Measurements from ENCODE around the gene ARNT2. TPM values are rescaled to one million over a fixed set of nuclear protein-coding genes. Genes with fewer than 3 reads are reported as not detected.

Gene ARNT2
- polyA plus RNA-seq, 12 donors = 6.5 to 11.3 (median 7.2) TPM; not detected in 1

GRCh38 chr15:80573606-80574005 is 169.4 kb downstream of the ARNT2 start:
- DNase-seq = no peak

DNA sequence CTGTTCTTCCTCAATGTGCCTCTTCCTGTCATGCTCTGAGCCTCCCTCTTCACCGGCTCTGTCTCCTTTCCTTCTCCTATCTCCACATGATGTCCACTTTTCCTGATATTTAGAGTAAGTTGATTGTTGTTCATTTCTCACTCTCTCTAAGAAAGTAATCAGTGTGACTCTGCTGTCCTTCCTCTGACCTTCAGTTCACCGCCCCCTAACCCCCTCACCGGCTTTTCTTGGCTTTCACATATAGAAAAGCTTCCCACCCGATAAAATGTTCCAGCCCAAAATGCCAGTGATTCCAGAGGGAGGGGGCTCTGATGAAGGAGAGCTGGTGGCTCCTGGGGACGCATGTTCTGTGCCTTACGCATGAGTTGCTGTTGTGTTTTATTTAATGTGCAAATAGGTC is 170.4 kb downstream of the ARNT2 start:
- DNase-seq = no peak

DNA sequence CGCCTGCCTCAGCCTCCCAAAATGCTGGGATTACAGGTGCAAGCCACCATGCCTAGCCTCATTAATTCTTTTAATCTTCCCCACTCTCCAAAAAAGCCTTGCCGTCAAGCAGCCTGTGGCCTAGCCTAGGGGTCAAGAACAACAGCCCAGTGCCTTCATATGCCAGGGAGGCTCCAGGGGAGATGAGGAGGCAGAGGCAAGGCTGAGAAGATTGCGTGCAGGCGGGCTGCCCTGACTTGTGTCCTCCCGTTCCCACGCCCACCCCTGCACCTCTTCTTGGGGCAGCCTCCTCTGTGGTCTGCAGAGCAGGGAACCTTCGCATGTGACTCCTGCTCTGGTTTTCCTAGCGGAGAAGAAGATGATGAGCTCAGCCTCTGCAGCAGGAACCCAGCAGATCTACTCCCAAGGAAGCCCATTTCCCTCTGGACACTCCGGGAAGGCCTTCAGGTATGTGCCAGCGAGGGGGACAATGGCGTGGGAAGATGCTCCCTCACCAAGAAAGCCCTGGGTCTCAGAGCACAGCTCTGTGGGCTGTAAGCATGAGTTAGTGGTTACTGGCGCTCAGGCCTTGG is 172.4 kb downstream of the ARNT2 start:
- DNase-seq = no peak

GRCh38 chr15:80577552-80578205 is 173.5 kb downstream of the ARNT2 start:
- no peak for DNase-seq

GRCh38 chr15:80578206-80578595 is 174.0 kb downstream of the ARNT2 start:
- DNase-seq = no peak

GRCh38 chr15:80578871-80579270 is 174.7 kb downstream of the ARNT2 start:
- no peak for DNase-seq

DNA sequence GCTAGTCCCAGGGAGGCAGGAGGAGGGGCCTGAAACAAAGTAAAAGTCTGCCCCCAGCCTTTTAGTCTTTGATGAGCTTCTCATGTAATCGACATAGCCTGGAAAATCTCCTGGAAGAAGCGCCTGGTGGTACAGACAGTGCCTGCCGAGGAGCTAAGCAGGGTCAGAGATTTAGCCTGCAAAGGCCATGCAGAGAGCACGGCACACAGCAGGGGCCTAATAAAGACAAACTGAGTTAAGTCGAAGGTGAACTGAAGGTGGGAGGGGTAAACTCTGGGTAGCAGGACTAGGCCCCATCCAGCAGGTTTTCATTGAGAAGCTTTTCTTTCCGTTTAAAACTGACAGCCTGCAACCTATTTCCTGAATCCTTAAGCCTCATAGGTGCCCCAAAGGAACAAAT is 175.4 kb downstream of the ARNT2 start:
- no peak for DNase-seq

DNA sequence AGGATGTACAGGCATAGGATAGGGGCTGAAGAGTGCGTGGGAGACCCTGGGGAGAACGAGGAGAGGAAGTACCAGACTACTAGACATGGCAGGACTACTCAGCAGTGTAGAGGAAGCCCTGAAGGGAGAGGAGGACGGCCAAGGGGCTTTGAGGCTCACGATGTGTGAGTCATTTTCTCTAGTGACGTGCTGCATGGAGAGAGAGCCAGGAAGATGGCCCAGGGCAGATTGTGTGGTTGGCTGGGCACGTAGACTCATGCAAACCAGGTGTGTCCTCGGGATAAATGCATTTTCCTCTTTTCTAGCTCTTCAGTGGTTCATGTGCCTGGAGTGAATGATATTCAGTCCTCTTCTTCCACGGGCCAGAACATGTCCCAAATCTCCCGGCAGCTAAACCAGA is 175.9 kb downstream of the ARNT2 start:
- DNase-seq = no peak

DNA sequence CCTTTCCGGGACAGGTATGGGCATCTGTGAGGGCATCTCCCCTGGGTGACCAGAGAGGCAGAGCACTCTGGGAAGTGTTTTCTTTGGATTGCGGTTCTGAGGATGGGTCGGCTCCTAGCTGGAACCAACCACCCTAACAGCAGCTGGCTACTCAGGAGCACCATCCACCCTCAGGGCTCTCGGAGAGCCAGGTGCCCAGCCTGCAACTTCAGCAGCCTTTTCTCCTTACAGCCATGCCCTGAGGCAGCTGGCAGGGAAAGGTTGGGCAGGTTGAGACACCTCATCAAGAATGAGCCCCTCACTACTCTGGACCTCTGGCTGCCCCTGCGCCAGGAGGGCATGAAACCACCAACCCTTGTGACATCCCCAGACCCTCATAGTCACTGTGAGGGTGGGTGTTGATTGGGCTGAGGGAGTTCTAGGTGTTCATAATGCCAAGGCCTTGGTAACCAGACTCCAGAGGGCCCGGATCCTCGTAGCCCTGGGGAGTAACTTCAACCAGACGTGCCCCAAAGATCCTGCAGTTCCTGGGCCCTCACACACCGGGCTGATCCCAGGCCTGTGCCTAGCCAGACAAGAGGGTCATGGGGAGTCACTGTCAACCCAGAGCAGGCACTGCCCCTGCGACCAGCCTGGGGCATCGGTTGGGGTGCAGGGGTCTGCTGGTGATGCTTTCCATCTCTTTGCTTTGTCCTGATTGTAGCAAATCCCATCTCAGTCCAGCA is 176.5 kb downstream of the ARNT2 start:
- no peak for DNase-seq

GRCh38 chr15:80581976-80582375 is 177.8 kb downstream of the ARNT2 start:
- no peak for DNase-seq

GRCh38 chr15:80582816-80583423 is 178.7 kb downstream of the ARNT2 start:
- DNase-seq = no peak

- no peak for DNase-seq
These were observed 180.4 kb downstream of the ARNT2 start for GRCh38 chr15:80584561-80584964.

DNA sequence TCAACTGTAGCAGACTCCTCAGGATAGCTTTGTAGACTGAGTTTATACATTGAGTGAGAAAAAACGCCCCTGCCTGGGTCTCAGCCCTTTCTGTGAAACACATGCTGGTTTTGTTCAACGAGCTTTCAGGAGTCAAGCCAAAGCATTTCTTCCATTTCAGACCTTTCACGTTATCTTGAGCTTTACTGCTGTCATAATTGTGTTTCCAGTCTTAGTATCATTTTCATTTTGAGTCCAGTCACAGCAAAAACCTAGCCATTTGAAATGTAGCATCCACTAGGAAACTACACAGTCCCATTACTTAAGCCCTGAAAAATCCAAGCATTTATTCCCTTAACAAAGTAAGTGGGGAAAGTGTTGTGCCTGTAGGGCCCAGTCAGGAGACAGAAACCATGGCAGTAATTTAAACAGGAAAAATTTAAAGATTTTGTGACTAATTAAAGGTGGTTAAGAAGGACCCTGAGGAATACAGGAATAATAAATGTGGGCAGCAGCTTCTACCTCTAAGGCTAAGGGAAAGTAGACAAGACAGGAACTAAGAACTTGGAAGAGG is 180.9 kb downstream of the ARNT2 start:
- DNase-seq = no peak

DNA sequence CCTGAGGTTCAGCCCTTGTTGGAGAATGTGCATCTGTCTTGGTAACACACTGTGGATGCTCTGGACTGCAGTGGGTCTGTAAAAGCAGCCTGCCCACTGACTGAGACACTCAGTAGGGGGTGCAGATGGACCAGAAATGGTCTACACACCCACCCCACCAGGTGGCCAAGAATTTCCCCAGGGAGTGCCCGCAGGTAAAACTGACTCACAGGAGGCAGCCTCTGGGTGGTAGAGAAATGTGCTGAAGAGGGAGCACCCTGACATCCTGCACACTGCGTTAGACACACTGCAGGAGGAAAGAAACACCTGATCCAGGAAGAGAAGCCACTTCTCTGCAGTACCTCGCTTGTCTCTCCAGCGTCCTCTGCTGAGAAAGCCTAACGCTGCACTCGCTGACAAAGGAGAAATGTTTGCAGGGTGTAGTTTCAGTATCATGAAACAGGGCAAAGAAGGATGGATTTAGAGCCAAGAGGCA is 181.4 kb downstream of the ARNT2 start:
- DNase-seq = no peak

- no peak for DNase-seq
These were observed 182.0 kb downstream of the ARNT2 start for GRCh38 chr15:80586161-80586560.

DNA sequence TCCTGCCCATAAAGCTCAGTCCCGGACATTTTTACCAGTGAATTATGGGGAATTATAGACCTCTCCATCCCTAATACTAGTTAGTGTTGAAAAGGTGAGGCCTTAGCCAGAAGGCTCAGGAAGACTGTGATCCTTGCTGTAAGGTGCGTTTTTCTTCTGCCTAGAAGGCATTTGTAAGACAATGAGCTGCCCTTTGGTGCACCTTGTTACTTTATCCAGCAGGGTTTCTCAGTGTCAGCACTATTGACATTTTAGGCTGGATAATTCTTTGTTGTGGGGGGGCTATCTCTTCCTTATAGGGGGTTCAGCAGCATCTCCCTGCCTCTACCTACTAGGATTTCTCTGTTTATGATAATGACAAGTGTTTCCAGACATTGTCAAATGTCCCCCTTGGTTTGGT is 182.8 kb downstream of the ARNT2 start:
- DNase-seq = no peak

GRCh38 chr15:80587816-80588456 is 183.8 kb downstream of the ARNT2 start:
- no peak for DNase-seq

- no peak for DNase-seq
These were observed 184.6 kb downstream of the ARNT2 start for GRCh38 chr15:80588801-80589200.

GRCh38 chr15:80590761-80591355 is 186.7 kb downstream of the ARNT2 start:
- DNase-seq = no peak

GRCh38 chr15:80591471-80591870 is 187.3 kb downstream of the ARNT2 start:
- no peak for DNase-seq

Data from muscle of arm (tissue), 12 donors.